ENCODE results near the gene ASCL2.

GRCh38 chr11:2251138-2251537, 19.2 kb downstream of the ASCL2 start:
- TF ChIP-seq, protein P1, sequence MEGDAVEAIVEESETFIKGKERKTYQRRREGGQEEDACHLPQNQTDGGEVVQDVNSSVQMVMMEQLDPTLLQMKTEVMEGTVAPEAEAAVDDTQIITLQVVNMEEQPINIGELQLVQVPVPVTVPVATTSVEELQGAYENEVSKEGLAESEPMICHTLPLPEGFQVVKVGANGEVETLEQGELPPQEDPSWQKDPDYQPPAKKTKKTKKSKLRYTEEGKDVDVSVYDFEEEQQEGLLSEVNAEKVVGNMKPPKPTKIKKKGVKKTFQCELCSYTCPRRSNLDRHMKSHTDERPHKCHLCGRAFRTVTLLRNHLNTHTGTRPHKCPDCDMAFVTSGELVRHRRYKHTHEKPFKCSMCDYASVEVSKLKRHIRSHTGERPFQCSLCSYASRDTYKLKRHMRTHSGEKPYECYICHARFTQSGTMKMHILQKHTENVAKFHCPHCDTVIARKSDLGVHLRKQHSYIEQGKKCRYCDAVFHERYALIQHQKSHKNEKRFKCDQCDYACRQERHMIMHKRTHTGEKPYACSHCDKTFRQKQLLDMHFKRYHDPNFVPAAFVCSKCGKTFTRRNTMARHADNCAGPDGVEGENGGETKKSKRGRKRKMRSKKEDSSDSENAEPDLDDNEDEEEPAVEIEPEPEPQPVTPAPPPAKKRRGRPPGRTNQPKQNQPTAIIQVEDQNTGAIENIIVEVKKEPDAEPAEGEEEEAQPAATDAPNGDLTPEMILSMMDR (conservative IDR thresholded peaks at IDR 0.05), result no peak
- TF ChIP-seq ZFX (IDR thresholded peaks at IDR 0.05), result no peak
